DLD1 (cell line): ENCODE data around the gene GLTP.

Source experiments
- in situ Hi-C: cut with HindIII; loops from 2 replicates; pipeline ENCODE4 v1.10.0; 2017; ENCODE audit warnings: low sequenced_read_pairs

Gene GLTP

GRCh38 chr12:109803678-109804077, 76.7 kb downstream of the GLTP start:
- in situ Hi-C loops = no loop called here

GRCh38 chr12:109802828-109803227, 77.5 kb downstream of the GLTP start:
- in situ Hi-C loops = no loop called here
